SK-N-SH (cell line): Measurements from ENCODE around the gene CA12. TPM values are rescaled to one million over a fixed set of nuclear protein-coding genes. Genes with fewer than 3 reads are reported as not detected.

Experiments
- CTCF ChIA-PET: fragments of 300-600, 350-600 bp; formaldehyde crosslinking; extraction: SDS; loops from one replicate; lab custom pipeline; 2021; lab: Yijun Ruan, JAX
- POLR2A ChIA-PET: fragments of 350-600 bp; sonication (Branson Sonifier 250); formaldehyde crosslinking; extraction: SDS; loops from one replicate; lab custom pipeline; 2020; ENCODE audit warnings: antibody characterized with exemption, inconsistent platforms; lab: Yijun Ruan, JAX
- DNase-seq: peaks from one replicate; pipeline ENCODE4 v3.0.0; 2012
- H2AFZ ChIP-seq: fragments of 200-600 bp; sonication (generic); 2 replicates; pipeline ENCODE4 v1.8.1; 2016; ENCODE audit warnings: antibody characterized with exemption, mild to moderate bottlenecking, low read depth
- H3F3A ChIP-seq: fragments of 200-600 bp; sonication (generic); replicated peaks from 2 replicates; pipeline ENCODE3; 2016; ENCODE audit warnings: antibody characterized with exemption, mild to moderate bottlenecking; ENCODE audit not compliant: insufficient read depth
- H3K27ac ChIP-seq, 2 experiments: fragments of 200-500 bp in 1 of 2; fragments of 200-600 bp in 1 of 2; sonication (Bioruptor generic) in 1 of 2; sonication (generic), shearing (Covaris generic) in 1 of 2; 2 replicates each; pipeline versions ENCODE4 v1.5.1 to v1.6.1; 2014 to 2016; ENCODE audit warnings: low read depth in 2 of 2, inconsistent platforms in 1 of 2, low read length in 1 of 2, mild to moderate bottlenecking in 1 of 2, mixed read lengths in 1 of 2
- H3K27me3 ChIP-seq: fragments of 200-600 bp; sonication (generic), shearing (Covaris generic); 2 replicates; pipeline ENCODE4 v1.6.1; 2016; ENCODE audit warnings: mixed run types; ENCODE audit not compliant: insufficient read depth
- H3K36me3 ChIP-seq, 2 experiments: fragments of 200-500 bp in 1 of 2; fragments of 200-600 bp in 1 of 2; sonication (Bioruptor generic) in 1 of 2; sonication (generic) in 1 of 2; replicated peaks in 1 of 2; 2 replicates each; pipeline versions ENCODE3 to v1.5.1; 2014 to 2016; ENCODE audit warnings: low read length in 1 of 2, mild to moderate bottlenecking in 1 of 2; ENCODE audit not compliant: insufficient read depth in 2 of 2, control insufficient read depth in 1 of 2
- H3K4me1 ChIP-seq, 2 experiments: fragments of 200-500 bp in 1 of 2; fragments of 200-600 bp in 1 of 2; sonication (Bioruptor generic) in 1 of 2; sonication (generic), shearing (Covaris generic) in 1 of 2; 2 replicates each; pipeline versions ENCODE4 v1.5.1 to v1.6.1; 2014 to 2016; ENCODE audit warnings: low read depth in 1 of 2, low read length in 1 of 2, mixed run types in 1 of 2; ENCODE audit not compliant: insufficient read depth in 2 of 2, control insufficient read depth in 1 of 2
- H3K4me2 ChIP-seq: fragments of 200-600 bp; sonication (generic), shearing (Covaris generic); 2 replicates; pipeline ENCODE4 v1.6.1; 2017; ENCODE audit warnings: mixed run types
- H3K4me3 ChIP-seq, 2 experiments: fragments of 200-500 bp in 1 of 2; fragments of 200-600 bp in 1 of 2; sonication (Bioruptor generic) in 1 of 2; sonication (generic), shearing (Covaris generic) in 1 of 2; 2 replicates each; pipeline versions ENCODE4 v1.5.1 to v1.8.1; 2014 to 2016; ENCODE audit warnings: low read depth in 2 of 2, inconsistent platforms in 1 of 2, low read length in 1 of 2, mild to moderate bottlenecking in 1 of 2, mixed read lengths in 1 of 2, moderate library complexity in 1 of 2
- H3K79me2 ChIP-seq: fragments of 200-600 bp; sonication (generic); 2 replicates; pipeline ENCODE4 v1.8.1; 2017; ENCODE audit warnings: mild to moderate bottlenecking; ENCODE audit not compliant: insufficient read depth
- H3K9ac ChIP-seq: fragments of 200-600 bp; sonication (generic); 2 replicates; pipeline ENCODE4 v1.6.1; 2017; ENCODE audit warnings: mixed run types
- H3K9me2 ChIP-seq: fragments of 200-600 bp; sonication (generic); 2 replicates; pipeline ENCODE4 v1.6.1; 2017; ENCODE audit warnings: mixed run types
- H3K9me3 ChIP-seq: fragments of 200-600 bp; sonication (generic); 2 replicates; pipeline ENCODE4 v1.6.1; 2017; ENCODE audit warnings: mixed run types, mild to moderate bottlenecking, moderate library complexity
- H4K20me1 ChIP-seq: fragments of 200-600 bp; sonication (generic); 2 replicates; pipeline ENCODE4 v1.6.1; 2017; ENCODE audit warnings: mild to moderate bottlenecking, mixed run types; ENCODE audit not compliant: insufficient read depth
- CHD2 ChIP-seq: fragments of 150-350 bp; IDR thresholded peaks from 2 replicates; pipeline ENCODE4 v1.6.1; 2018; ENCODE audit warnings: low read length; ENCODE audit not compliant: partially characterized antibody
- CTCF ChIP-seq: fragments of 200-600 bp; sonication (generic); IDR thresholded peaks from 2 replicates; pipeline ENCODE4 v1.6.1; 2017; ENCODE audit warnings: antibody characterized with exemption, mild to moderate bottlenecking, moderate library complexity
- FOSL2 ChIP-seq: IDR thresholded peaks from 2 replicates; pipeline ENCODE4 v1.4.0; 2012; ENCODE audit warnings: low read depth, mild to moderate bottlenecking, moderate library complexity, borderline replicate concordance
- FOXJ3 ChIP-seq: sonication (generic); formaldehyde crosslinking; IDR thresholded peaks from 2 replicates; pipeline ENCODE4 v1.5.1; 2020; ENCODE audit warnings: mild to moderate bottlenecking, missing genetic modification reagents
- FOXM1 ChIP-seq: IDR thresholded peaks from 2 replicates; pipeline ENCODE4 v1.4.0; 2012; ENCODE audit warnings: low read depth, mild to moderate bottlenecking
- GATA2 ChIP-seq: sonication (generic); formaldehyde crosslinking; IDR thresholded peaks from 2 replicates; pipeline ENCODE4 v1.5.0; 2020; ENCODE audit warnings: mild to moderate bottlenecking, missing genetic modification reagents
- MAX ChIP-seq: IDR thresholded peaks from 2 replicates; pipeline ENCODE4 v1.4.0; 2012; ENCODE audit warnings: low read depth
- MXI1 ChIP-seq: IDR thresholded peaks from 2 replicates; pipeline ENCODE4 v1.6.1; 2012; ENCODE audit warnings: mild to moderate bottlenecking, low read depth, low read length, improper control_type of control experiment
- PBX3 ChIP-seq: IDR thresholded peaks from 2 replicates; pipeline ENCODE4; 2012
- RAD21 ChIP-seq: IDR thresholded peaks from 2 replicates; pipeline ENCODE4 v1.6.1; 2012; ENCODE audit warnings: mild to moderate bottlenecking, low read length
- RCOR1 ChIP-seq: fragments of 150-350 bp; IDR thresholded peaks from 2 replicates; pipeline ENCODE4 v1.6.1; 2017; ENCODE audit warnings: antibody characterized with exemption, low read length
- REST ChIP-seq: IDR thresholded peaks from 2 replicates; pipeline ENCODE4 v1.6.1; 2012; ENCODE audit warnings: mild to moderate bottlenecking, low read depth, low read length, moderate library complexity
- SIN3A ChIP-seq: IDR thresholded peaks from 2 replicates; pipeline ENCODE4 v1.6.1; 2012; ENCODE audit warnings: low read depth, mild to moderate bottlenecking, low read length, moderate library complexity, borderline replicate concordance
- SMC3 ChIP-seq: IDR thresholded peaks from 2 replicates; pipeline ENCODE4 v1.6.1; 2012; ENCODE audit warnings: low read depth, low read length, improper control_type of control experiment
- TAF1 ChIP-seq: IDR thresholded peaks from 2 replicates; pipeline ENCODE4 v1.6.1; 2012; ENCODE audit warnings: low read depth, mild to moderate bottlenecking, low read length, moderate library complexity, borderline replicate concordance
- TCF12 ChIP-seq: IDR thresholded peaks from 2 replicates; pipeline ENCODE4 v1.4.0; 2012
- TEAD4 ChIP-seq: IDR thresholded peaks from 2 replicates; pipeline ENCODE4 v1.4.0; 2012; ENCODE audit warnings: mild to moderate bottlenecking, borderline replicate concordance; ENCODE audit not compliant: insufficient read depth
- USF1 ChIP-seq: IDR thresholded peaks from 2 replicates; pipeline ENCODE4 v1.4.0; 2012; ENCODE audit warnings: low read depth, borderline replicate concordance
- YY1 ChIP-seq: IDR thresholded peaks from 2 replicates; pipeline ENCODE4 v1.4.0; 2012; ENCODE audit warnings: low read depth, mild to moderate bottlenecking
- WGBS: methylation state at CpG from one replicate; pipeline ENCODE4 v1.1.6; 2017; ENCODE audit warnings: low lambda C conversion rate; 5-methylcytosine and 5-hydroxymethylcytosine counted together
- polyA plus RNA-seq, 3 experiments: library from polyadenylated mRNA; depleted of rRNA; stranded (reverse); fragments of >200 nt; gene quantifications; 2 replicates each; pipeline ENCODE4 v1.2.3, GENCODE V29; 2012

The CA12 gene
- polyA plus RNA-seq, 1 of the 3 experiments (the other 2 are of a cell fraction) = 39.4 TPM

GRCh38 chr15:63350178-63350621 lies 31.4 kb downstream of the CA12 start:
- no peak overlapping the region for H3K9ac ChIP-seq
- H3K4me1 ChIP-seq = peaks cover 20 to 33% of the 10 kb centered on the region in 2 experiments
- no peaks in the 10 kb centered on the region for H4K20me1 ChIP-seq
- no peaks in the 10 kb centered on the region for H3K9me2 ChIP-seq
- H3K27me3 ChIP-seq = no peaks in the 10 kb centered on the region
- H2AFZ ChIP-seq = no peak overlapping the region
- H3K4me2 ChIP-seq = no peak overlapping the region
- H3K9me3 ChIP-seq = no peaks in the 10 kb centered on the region
- 93% methylated on average over 4 of the region's 5 CpGs for WGBS
- H3F3A ChIP-seq = peaks cover 11% of the 10 kb centered on the region
- no peak overlapping the region for H3K4me3 ChIP-seq
- H3K79me2 ChIP-seq = no peaks in the 10 kb centered on the region; the same call in 1 of the 2 replicates
- no peak for DNase-seq
- ChIA-PET POLR2A (no interaction called here), CTCF (interaction anchor here (0.8 kb wide), 1 partner anchor 211 kb away, joined by 3 read pairs; no protein-coding TSS in a partner anchor)
- TF ChIP-seq USF1 (no peak), RCOR1 (no peak), TAF1 (no peak), TCF12 (no peak), TEAD4 (no peak), SMC3 (no peak), MAX (no peak), FOSL2 (no peak), FOXJ3 (CRISPR knock-in tag) (no peak), MXI1 (no peak), FOXM1 (no peak), PBX3 (no peak), RAD21 (no peak), CHD2 (no peak), YY1 (no peak), SIN3A (no peak), REST (no peak), CTCF (no peak), GATA2 (no peak)
- no peaks in the 10 kb centered on the region for H3K36me3 ChIP-seq
- H3K27ac ChIP-seq = peak overlapping the region in 1 of 2 experiments; percentile 98; a peak in 1 of 4 replicates
